GM18907 (cell line): ENCODE data around the gene SULT1B1.
"Not testable (repeated sequence)": the region's sequence is repeated elsewhere in the genome, so short reads cannot be mapped to it uniquely, and the experiment has no call there.

Experiments
- ATAC-seq: cut with Tn5 transposase; IDR thresholded peaks from one replicate; pipeline ENCODE4 v1.9.1; 2021; ENCODE audit warnings: mild to moderate bottlenecking, moderate library complexity; ENCODE audit not compliant: unreplicated experiment

SULT1B1 gene

DNA sequence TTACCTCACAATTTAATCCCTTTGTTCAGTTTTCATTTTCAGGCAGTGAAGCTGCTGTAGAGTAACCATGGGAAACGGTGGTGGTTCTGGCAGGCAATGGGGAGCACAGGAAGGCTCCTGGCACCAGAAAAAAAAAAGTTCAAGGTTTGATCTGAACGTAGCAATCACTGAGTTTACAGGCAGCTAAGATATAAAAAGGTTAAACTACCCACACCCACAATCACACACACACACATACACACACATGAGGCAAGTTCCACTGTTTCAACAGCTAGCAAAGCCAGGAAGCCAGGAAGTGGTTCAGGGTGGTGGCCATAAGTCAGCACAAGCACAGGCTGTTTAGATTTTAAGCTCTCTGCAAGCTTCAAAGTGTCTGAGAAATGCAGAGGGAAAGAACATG lies at the start of gene SULT1B1:
Gene SULT1B1 (minus strand): TSS at position 166 of the 400 bp plus-strand sequence. CDS start 5,403 bp downstream, outside the sequence.
- ATAC-seq: peak; percentile 71

DNA sequence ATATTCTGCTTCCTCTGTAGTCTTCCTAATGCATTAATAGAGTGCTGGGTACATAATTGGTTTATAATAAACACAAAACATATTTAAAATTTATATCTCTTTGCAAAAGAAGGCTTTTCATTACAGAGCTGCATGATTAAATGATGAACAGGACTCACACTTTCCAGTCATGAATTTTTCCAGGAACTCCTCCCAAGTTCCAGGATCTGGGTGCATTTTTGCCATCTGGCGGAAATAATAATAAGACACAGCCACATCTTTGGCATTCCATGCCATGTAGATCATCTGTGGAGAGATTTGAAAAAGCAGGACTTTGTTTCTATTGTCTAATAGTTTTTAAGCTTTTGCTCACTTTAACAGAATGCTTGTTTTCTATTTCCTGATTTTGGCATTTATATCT lies 40.2 kb upstream of the SULT1B1 start:
- ATAC-seq: no peak

DNA sequence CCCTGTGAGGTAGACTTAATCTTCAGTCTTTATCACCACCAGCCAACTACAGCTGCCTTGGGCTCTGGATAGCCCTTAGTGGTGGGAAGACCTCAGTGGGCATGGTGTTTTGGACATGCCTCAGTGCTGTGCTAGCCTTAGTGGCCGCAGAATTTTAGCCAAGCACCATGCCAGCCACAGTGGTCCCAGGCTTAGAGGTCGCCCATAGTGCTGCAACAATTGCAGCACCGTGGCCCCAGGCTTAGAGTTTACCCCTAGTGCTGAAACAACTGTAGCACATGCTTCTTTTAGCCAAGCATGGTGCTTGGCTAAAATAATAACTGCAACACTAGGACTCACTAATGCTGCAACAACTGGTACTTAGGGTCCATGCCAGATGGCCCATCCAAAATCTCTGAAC lies 38.9 kb upstream of the SULT1B1 start:
- no peak for ATAC-seq

DNA sequence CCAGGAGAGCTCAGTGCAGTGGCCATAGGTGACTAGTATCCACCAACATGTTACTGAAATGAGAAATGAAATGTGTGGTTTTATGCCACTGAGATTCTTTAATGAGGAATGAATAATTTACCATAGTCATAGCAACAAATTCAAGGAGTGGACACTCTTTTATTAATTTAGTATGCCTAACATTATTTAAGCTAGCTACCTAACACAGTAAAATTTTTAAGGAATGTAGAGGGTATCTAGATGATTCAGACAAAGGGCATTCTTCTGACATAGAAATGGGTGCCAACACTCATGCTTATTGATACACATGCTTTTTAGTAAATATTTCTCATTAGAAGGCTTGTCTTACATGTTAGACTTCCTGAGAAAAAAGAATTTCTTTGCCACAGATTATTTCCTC lies 33.3 kb upstream of the SULT1B1 start:
- no peak for ATAC-seq

DNA sequence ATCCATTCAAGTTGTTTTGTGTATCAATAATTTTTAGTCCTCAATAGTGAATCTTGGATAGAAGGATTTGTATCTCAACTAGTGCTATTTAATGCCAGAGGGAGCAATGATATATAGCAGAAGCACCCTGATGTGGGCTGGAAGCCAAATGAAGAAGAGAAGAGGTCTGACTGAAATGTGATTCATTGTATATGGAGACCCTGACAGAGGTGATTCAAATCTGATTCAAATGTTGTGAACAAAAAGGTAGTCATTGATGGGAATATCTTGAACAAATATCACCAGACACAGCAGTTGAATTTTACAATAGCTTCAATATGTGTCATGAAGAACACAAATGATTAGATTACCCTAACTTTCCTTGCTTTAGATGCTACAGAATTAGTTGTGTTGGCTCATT lies 27.5 kb upstream of the SULT1B1 start:
- no peak for ATAC-seq

DNA sequence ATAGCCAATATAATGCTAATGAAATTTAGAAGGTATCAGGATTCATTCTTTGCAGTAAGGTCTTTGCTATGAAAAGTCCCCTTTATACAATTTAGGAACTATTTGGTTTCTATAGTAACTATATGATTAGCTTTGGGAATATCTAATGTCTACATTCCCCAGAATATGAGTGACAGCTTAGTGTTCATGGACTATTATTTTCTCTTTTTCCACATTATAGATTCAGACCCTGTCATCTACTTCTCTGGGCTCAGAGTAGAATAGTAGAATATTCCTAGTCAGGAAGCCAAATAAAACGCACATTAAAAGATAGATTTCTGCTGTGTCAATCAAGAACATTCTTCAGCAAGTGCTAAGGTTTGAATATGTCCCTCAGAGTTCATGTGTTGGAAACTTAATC lies 26.1 kb upstream of the SULT1B1 start:
- no peak for ATAC-seq

DNA sequence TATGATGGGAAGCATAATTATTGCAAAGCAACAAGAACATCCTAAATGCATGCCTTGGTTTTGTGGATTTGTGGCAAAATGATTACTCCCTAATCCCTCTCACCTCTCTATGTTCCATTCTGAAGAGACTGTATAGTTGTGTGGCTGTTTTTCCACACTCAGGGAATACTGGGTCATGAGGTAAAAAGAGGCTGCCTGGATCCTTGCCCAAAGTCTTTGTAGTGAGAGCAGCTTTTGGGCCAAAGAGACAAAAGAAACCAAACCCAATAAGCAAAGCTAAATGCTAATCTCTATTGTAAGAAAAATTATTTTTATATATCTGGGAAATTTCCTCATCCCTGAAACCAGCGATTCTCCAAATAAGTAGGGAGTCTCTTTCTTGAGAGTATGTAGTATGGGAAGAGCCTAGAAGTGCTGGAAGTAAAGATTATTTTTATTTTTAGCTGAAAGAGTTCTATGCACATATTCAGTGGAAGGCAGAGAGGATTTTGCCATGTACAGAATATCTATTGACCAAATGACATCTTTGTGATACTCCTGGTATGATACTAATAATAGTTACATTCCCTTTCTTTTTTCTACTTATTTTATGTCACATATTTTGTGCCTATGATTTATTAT lies 24.9 kb upstream of the SULT1B1 start:
- no peak for ATAC-seq

DNA sequence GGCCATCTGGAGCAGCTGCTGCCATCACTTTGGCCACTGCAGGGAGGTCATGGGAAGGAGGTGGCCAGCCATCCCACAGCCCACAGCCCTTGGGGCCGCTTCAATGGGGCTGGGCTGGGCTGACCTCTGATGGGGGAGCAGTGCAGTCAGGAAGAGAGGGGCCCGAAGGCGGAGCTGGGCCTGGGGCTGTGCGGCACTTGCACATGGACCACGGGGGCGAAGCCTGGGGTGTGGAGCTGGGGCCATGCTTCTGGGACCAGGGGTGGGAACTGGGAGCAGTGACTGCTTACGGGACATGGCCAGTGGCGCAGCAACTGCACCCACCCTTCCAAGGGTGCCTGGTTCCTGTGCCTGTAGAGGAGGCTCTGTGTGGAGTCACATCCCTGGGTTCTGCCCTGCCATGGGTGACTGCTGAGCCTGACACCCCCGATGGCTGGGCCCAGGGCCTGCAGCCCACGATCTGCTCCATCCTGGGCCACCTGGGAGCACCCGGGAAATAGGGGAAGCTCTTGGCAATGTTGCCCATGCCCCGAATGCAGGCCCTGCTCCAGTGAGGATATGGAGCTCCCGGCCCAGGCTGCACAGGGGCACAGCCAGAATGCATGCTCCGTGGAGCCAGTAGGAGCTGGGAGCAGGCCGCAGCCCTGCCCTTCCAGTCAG lies 22.4 kb upstream of the SULT1B1 start:
- ATAC-seq: no peak

DNA sequence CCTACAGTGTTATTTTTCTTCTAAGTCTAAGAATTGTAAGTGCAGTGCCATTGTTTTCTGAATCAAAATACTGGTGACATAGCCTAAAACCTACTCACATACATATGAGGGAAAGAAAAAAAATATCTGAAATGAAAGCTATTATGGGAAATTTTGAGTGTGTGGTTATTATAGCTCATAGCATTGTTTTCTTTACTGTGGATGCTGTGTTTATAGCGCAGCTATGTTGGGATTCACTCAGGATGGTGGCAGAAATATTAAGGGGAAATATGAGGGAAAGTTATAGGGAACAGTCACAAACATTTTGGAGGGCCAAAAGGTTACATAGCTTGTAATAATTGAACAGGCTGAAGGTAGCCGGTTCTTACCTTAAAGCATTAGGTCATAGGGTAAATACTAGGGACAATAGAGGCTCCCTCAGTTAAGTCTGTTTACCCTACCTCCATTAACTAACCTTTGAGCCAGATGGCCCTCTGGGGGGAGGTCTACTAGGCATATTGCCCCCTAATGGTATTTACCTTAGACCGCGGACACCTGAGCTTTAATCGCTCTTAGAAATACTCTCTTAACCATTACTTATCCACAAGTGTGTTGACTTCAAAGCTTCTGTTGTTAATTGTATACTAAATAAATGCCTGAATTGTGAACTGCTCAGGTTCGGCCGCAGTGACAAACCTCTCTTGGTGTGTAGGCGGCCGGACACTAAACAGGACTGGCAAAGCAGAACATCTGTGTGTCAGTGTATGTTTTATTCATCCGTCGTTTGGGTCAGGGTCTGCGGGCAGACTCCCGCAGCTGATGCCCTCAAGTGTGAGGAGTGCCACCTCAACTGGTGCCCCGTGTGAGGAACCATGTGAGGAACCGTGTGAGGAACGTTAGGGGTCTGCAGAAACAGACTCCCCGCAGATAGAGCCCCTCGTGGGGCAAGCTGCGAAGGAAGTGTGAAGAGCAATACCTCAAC lies 21.3 kb upstream of the SULT1B1 start:
- no peak for ATAC-seq

DNA sequence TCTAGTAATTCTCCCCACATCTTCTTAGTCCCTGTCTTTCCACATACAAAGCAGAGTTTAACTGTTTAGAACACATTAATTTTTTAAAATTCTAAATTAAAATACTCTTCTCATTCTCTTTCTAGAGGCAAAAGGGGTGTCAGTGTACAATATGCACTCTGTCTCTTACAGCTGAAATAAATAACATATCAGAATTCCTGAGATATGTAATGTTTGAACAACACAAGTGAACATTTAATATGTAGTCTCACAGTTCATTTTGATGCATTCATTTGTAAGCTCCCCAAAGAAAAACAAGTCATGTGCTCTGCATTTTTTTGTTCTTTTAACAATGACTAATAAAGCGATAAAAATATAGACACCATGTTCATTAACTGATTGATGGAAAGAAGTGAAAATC lies 19.7 kb upstream of the SULT1B1 start:
- ATAC-seq: no peak

DNA sequence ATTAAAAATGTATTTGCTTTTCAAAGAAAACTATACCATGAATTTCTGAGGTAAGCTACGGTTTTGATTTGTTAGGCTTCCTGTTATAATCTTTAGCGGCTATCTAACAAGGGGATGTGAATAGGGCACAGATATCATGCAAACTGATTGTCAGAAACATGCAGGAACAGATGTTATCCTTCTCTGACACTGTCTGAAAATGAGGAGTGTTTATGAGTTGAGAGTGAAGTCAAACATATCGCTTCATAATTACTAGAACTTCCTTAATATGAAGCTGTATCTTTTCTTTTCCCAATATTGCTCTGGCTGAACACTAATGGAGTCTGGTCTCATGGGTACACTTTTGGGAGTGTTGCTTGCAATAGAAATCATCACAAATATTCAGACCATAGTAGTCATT lies 16.3 kb upstream of the SULT1B1 start:
- no peak for ATAC-seq

DNA sequence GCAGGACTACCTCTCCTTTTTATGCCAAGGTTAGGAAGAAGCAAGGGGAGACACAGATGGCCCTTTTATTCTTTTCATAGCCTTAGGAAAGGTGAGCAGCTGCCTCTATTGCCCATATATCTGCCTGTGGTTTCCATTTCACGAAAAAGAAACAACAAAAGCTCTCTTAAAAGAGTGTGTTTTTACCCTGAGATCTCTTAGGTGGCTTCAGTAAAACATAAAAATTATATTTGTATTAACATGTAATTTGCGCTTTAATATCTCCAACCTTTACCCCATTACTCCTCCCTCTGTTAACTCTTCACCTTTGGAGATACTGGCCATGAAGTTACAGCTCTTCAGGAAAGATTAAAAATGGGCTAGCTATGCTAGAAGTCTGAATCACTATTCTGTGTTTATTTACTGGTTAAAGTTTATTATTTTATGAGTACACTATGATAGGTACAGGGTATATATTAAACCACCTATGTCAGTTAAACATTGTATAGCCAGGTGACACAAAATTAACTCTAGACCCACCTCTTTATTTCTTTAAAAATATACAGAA lies 15.0 kb upstream of the SULT1B1 start:
- ATAC-seq: no peak

DNA sequence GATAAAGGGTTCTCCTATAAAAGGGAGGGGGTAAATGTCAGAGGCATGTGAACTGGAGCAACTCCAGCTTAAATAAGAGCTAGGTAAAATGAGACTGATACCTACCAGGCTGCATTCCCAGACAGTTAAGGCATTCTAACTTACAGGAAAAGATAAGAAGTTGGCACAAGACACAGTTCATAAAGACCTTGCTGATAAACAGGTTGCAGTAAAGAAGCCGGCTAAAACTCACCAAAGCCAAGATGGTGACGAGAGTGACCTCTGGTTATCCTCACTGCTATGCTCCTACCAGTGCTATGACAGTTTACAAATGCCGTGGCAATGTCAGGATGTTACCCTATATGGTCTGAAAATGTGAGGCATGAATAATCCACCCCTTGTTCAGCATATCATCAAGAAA lies 13.1 kb upstream of the SULT1B1 start:
- ATAC-seq: no peak

DNA sequence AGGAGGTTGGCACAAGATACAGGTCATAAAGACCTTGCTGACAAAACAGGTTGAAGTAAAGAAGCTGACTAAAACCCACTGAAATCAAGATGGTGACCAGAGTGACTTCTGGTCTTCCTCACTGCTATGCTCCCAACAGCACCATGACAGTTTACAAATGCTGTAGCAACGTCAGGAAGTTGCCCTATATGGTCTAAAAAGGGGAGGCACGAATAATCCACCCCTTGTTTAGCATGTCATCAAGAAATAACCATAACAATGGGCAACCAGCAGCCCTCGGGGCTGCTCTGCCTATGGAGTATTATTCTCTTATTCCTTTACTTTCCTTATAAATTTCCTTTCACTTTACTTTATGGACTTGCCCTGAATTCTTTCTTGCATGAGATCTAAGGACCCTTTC lies 8.1 kb upstream of the SULT1B1 start:
- not testable (repeated sequence) for ATAC-seq

DNA sequence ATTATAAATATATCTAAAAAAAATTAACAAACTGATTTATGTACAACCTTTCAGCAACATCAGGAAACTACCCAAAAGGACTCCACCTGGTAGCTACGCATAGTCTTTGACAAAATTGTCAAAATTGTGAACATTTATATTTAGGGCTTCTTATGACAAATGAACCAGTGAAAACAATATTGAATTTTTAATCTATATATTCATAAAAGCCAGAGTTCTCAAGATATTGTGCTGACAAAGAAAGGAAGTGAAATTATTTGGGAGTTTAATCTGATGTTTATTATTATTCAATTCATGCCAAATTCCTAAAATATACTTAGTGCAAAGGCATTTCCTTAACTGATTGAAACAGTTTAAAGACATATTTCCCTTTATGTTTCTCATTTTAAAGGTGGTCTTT lies 5.3 kb upstream of the SULT1B1 start:
- ATAC-seq: no peak

DNA sequence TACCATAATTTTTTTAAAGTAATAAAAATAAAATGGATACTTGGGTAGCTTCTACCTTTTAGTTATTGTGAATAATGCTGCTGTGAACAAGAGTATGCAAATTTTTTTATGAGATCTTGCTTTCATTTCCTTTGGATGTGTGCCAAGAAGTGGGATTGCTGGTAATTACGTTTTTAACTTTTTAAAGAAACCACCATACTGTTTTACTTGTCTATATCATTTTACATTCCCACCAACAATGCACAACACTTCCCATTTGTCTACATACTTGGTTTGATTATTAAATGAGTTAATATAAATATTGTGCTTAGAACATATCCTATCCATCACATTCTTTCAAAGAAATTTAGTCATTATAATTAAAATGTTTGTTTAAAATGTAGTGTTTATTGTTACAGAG lies 3.9 kb upstream of the SULT1B1 start:
- ATAC-seq: peak; percentile 48

DNA sequence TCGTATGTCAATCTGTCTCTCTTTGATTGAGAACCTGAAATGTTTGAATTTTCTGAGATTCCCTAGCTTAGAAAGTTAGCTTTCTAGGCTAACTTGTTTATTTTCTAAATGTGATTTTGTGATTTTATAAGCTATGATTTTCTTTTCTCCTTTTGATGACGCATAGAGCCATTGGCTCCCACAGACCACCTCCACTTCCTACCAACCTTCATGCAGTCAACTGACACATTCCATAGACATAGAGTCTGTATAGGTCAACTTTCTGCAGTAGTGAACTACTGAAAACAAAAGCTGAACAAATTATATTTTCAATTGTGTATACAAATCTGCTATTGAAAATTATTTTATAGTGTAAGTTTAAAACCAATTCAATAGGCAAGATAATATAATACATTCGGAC lies 2.8 kb upstream of the SULT1B1 start:
- no peak for ATAC-seq

DNA sequence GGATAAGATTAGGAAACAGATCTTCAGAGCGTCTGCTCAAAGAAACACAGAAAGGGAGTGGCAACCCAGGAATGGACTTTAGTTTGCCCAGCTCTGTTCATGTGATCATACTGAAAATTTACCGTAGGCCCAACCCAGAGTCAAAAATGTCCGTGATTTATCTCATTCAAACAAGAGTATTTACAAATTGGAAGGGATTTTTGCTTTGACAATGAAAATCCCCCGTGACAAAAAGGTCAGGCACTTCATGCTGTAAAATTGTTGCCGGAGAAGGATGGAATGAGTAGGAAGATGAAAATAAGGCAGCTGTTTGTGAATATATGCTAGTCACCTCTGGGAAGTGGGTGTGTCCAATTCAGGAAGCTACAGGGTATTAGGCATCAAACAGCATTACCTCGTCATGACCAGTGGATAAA lies 1.2 kb downstream of the SULT1B1 start:
- ATAC-seq: no peak

DNA sequence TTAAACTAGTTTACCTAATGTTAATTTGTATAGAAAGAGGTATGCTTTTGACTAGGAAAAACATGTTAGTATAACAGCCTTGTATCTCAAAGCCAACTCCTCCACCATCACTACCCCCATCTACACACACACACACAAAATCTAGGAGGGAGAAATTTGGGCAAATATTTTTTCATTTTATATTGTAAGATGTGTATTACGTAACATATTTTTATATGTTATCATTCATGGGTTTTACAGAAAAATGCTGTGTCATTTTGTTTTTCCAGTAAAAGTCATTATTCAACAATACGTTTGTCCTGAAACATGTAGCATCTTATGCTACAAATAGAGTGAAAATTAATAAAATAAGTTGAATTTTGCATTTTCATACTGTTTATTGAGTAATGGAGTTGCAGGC lies 3.0 kb downstream of the SULT1B1 start:
- ATAC-seq: no peak

DNA sequence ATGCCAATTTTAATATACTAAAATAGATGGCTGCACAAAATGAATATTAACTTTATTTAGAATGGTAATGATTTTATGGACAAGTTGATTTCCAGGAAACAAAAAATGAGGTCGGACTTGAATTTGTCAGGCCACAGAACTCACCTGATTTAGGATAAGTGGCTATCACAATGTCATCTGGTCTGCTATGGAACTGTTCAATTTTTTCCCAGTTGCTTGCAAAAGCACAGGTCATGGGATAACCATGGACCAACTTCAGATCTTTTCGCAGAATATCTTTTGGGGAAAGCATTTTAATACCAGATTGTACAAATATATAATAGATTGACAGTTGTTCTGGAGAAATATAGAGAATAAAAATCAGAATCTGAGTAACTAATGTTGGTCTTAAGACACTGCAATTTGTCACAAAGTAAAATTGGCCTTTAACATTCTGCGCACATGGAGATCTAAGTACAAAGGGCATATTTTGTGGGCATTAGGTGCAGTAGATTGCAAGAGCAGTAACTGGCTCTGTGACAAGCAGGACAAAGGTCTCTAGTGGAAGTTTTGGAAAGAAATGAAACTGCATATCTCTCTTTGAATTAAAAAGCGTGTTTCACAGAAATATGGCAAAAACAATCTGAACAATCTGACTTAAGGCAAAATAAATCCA lies 5.4 kb downstream of the SULT1B1 start:
- ATAC-seq: no peak

DNA sequence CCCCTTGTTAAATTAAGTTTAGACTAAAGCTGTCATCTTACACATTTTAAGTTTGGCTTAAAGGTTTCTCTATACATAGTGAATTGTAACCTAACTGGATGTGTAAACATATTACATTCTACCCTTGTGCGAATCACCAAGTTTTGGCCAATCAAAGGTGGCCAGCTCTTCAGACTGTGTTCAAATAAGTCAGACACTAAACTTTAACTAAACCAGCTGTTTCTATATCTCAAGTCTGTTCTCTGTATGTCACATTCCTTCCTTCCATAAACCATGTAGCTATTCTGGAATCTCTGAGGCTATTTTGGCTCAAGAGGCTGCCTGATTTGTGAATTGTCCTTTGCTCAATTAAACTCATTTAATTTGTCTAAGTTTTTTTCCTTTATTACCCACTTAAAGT lies 6.7 kb downstream of the SULT1B1 start:
- ATAC-seq: no peak
